Trophoblast cell (in vitro differentiated cells and primary cell): ENCODE data around the gene TXK.

ENCODE experiments used
- DNase-seq, 2 donors: peaks; one replicate each; pipeline ENCODE4 v3.0.0-alpha.2; 2016
- H2AFZ ChIP-seq: 2 replicates; pipeline ENCODE4 v1.6.1; 2013; ENCODE audit warnings: low read length, moderate library complexity, mild to moderate bottlenecking; ENCODE audit not compliant: insufficient read depth, poor library complexity
- H2AK5ac ChIP-seq: 2 replicates; pipeline ENCODE4 v1.6.1; 2013; ENCODE audit warnings: mild to moderate bottlenecking, low read length
- H2BK120ac ChIP-seq: 2 replicates; pipeline ENCODE4 v1.6.1; 2013; ENCODE audit warnings: low read length, mild to moderate bottlenecking, moderate library complexity; ENCODE audit not compliant: insufficient read depth, poor library complexity
- H2BK12ac ChIP-seq: 2 replicates; pipeline ENCODE4 v1.6.1; 2013; ENCODE audit warnings: mild to moderate bottlenecking, low read length, moderate library complexity
- H2BK5ac ChIP-seq: 2 replicates; pipeline ENCODE4 v1.6.1; 2013; ENCODE audit warnings: low read length, low read depth, moderate library complexity, mild to moderate bottlenecking; ENCODE audit not compliant: poor library complexity
- H3K14ac ChIP-seq: 2 replicates; pipeline ENCODE4 v1.6.1; 2013; ENCODE audit warnings: mild to moderate bottlenecking, low read length
- H3K18ac ChIP-seq: 2 replicates; pipeline ENCODE4 v1.6.1; 2013; ENCODE audit warnings: mild to moderate bottlenecking, low read length
- H3K23ac ChIP-seq: 2 replicates; pipeline ENCODE4 v1.6.1; 2013; ENCODE audit warnings: low read length
- H3K27ac ChIP-seq: 2 replicates; pipeline ENCODE4 v1.5.1; 2013; ENCODE audit warnings: low read depth, mild to moderate bottlenecking, inconsistent platforms, low read length, moderate library complexity
- H3K27me3 ChIP-seq: 2 replicates; pipeline ENCODE4 v1.6.1; 2013; ENCODE audit warnings: inconsistent platforms, mild to moderate bottlenecking, low read length, moderate library complexity; ENCODE audit not compliant: insufficient read depth
- H3K36me3 ChIP-seq, 2 experiments: 1 replicate in 1 of 2; 2 replicates in 1 of 2; pipeline ENCODE4 v1.6.1; 2013; ENCODE audit warnings: low read length in 2 of 2, mild to moderate bottlenecking in 2 of 2, moderate library complexity in 1 of 2; ENCODE audit not compliant: insufficient read depth in 2 of 2, control insufficient read depth in 1 of 2
- H3K4ac ChIP-seq: 2 replicates; pipeline ENCODE4 v1.6.1; 2013; ENCODE audit warnings: low read depth, mild to moderate bottlenecking, low read length, moderate library complexity
- H3K4me1 ChIP-seq, 2 experiments: 1 replicate in 1 of 2; 2 replicates in 1 of 2; pipeline ENCODE4 v1.6.1; 2013; ENCODE audit warnings: low read length in 2 of 2, mild to moderate bottlenecking in 2 of 2, moderate library complexity in 1 of 2; ENCODE audit not compliant: insufficient read depth in 2 of 2, control insufficient read depth in 1 of 2
- H3K4me2 ChIP-seq: 2 replicates; pipeline ENCODE4 v1.6.1; 2013; ENCODE audit warnings: inconsistent platforms, mild to moderate bottlenecking, low read length, moderate library complexity
- H3K4me3 ChIP-seq: 2 replicates; pipeline ENCODE4 v1.5.1; 2013; ENCODE audit warnings: mild to moderate bottlenecking, low read depth, low read length, inconsistent platforms
- H3K79me1 ChIP-seq: one replicate; pipeline ENCODE4 v1.6.1; 2013; ENCODE audit warnings: low read length
- H3K79me2 ChIP-seq: 2 replicates; pipeline ENCODE4 v1.6.1; 2013; ENCODE audit warnings: low read length, mild to moderate bottlenecking; ENCODE audit not compliant: control insufficient read depth, insufficient read depth, poor library complexity
- H3K9ac ChIP-seq: 2 replicates; pipeline ENCODE4 v1.6.1; 2013; ENCODE audit warnings: mild to moderate bottlenecking, low read length
- H3K9me3 ChIP-seq: 2 replicates; pipeline ENCODE4 v1.6.1; 2013; ENCODE audit warnings: low read depth, mild to moderate bottlenecking, control low read depth, inconsistent platforms, low read length; ENCODE audit not compliant: insufficient read depth
- H4K12ac ChIP-seq: 2 replicates; pipeline ENCODE4 v1.6.1; 2013; ENCODE audit warnings: low read depth, mild to moderate bottlenecking, low read length, moderate library complexity
- H4K8ac ChIP-seq: 2 replicates; pipeline ENCODE4 v1.6.1; 2013; ENCODE audit warnings: low read depth, mild to moderate bottlenecking, low read length, moderate library complexity
- H4K91ac ChIP-seq: one replicate; pipeline ENCODE4 v1.6.1; 2013; ENCODE audit warnings: low read depth, mild to moderate bottlenecking, low read length, moderate library complexity
- WGBS: extraction: QIAGEN DNeasy Blood & Tissue Kit; methylation state at CpG from one replicate; pipeline ENCODE4 v1.1.7; 2013; ENCODE audit warnings: missing lambda C conversion rate; ENCODE audit not compliant: insufficient read length, insufficient coverage; ENCODE audit errors: extremely low coverage; 5-methylcytosine and 5-hydroxymethylcytosine counted together

The TXK gene

GRCh38 chr4:48138936-48139335, 4.9 kb upstream of the TXK start:
- DNase-seq = no peak
- H3K18ac ChIP-seq = no peak overlapping the region
- H3K27me3 ChIP-seq = no peaks in the 10 kb centered on the region
- H3K27ac ChIP-seq = no peak overlapping the region
- no peak overlapping the region for H2BK5ac ChIP-seq
- H3K4me2 ChIP-seq = no peak overlapping the region
- H3K79me1 ChIP-seq = no peaks in the 10 kb centered on the region
- H2AFZ ChIP-seq = no peak overlapping the region
- no peaks in the 10 kb centered on the region for H3K9me3 ChIP-seq
- no peak overlapping the region for H2BK12ac ChIP-seq
- H4K12ac ChIP-seq = no peak overlapping the region
- no CpG with 5 or more reads among the region's 3 CpGs for WGBS
- H3K9ac ChIP-seq = no peak overlapping the region
- no peak overlapping the region for H4K91ac ChIP-seq
- H3K4me1 ChIP-seq = peaks cover 0 to 4% of the 10 kb centered on the region in 2 experiments
- H3K79me2 ChIP-seq = no peaks in the 10 kb centered on the region
- no peak overlapping the region for H4K8ac ChIP-seq
- H3K36me3 ChIP-seq = no peaks in the 10 kb centered on the region
- H3K4ac ChIP-seq = no peak overlapping the region
- no peak overlapping the region for H3K23ac ChIP-seq
- H3K4me3 ChIP-seq = no peak overlapping the region
- no peak overlapping the region for H2AK5ac ChIP-seq
- H2BK120ac ChIP-seq = no peak overlapping the region
- no peak overlapping the region for H3K14ac ChIP-seq

DNA sequence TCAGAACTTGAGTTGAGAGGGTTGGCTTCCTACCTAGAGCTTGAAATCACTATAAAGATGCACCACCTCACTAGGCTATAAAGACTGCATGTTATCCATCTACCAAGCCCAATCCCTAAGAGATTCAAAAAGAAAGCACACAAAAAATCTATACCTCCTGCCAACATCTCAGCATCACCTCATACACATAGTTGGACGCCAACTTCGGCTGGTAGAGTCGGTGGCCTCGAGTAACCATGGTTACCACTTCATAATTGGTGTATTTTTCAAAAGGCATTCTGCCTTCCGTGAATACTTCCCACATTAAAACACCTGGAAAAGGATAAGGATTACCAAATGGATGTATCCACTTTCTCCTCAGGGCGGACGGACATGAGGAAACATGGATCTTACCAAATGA, 4.5 kb upstream of the TXK start:
- peaks cover 0 to 4% of the 10 kb centered on the region in 2 experiments for H3K4me1 ChIP-seq
- no peaks in the 10 kb centered on the region for H3K27me3 ChIP-seq
- no peaks in the 10 kb centered on the region for H3K9me3 ChIP-seq
- H2AFZ ChIP-seq = no peak overlapping the region
- no peak overlapping the region for H4K12ac ChIP-seq
- H2BK5ac ChIP-seq = no peak overlapping the region
- H2AK5ac ChIP-seq = no peak overlapping the region
- H3K27ac ChIP-seq = no peak overlapping the region
- H2BK120ac ChIP-seq = no peak overlapping the region
- no peak overlapping the region for H3K4me3 ChIP-seq
- H4K8ac ChIP-seq = no peak overlapping the region
- H3K9ac ChIP-seq = no peak overlapping the region
- H3K36me3 ChIP-seq = no peaks in the 10 kb centered on the region
- DNase-seq = no peak
- H3K14ac ChIP-seq = no peak overlapping the region
- no peaks in the 10 kb centered on the region for H3K79me1 ChIP-seq
- no CpG with 5 or more reads among the region's 7 CpGs for WGBS
- no peak overlapping the region for H4K91ac ChIP-seq
- H3K23ac ChIP-seq = no peak overlapping the region
- no peaks in the 10 kb centered on the region for H3K79me2 ChIP-seq
- no peak overlapping the region for H3K4me2 ChIP-seq
- H3K4ac ChIP-seq = no peak overlapping the region
- no peak overlapping the region for H2BK12ac ChIP-seq
- H3K18ac ChIP-seq = no peak overlapping the region

DNA sequence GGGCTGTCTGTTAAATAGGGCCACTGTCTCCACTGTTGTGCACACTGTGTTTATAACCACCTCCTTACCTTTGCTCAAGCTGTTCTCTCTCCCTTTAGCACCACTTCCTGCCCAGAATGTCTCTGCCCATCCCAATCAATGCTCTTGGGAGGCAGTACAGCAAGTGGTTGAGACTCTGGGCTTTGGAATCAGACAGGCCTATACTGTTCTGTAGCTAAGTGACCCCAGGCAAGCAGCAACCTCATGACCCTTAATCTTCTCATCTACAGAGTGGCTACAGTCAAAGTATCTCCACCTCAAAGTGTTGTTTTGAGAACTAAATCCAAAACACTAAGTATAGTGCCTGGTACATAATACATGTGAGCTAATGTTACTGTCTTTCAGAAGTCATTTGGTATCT, 3.8 kb upstream of the TXK start:
- H3K23ac ChIP-seq = no peak overlapping the region

DNA sequence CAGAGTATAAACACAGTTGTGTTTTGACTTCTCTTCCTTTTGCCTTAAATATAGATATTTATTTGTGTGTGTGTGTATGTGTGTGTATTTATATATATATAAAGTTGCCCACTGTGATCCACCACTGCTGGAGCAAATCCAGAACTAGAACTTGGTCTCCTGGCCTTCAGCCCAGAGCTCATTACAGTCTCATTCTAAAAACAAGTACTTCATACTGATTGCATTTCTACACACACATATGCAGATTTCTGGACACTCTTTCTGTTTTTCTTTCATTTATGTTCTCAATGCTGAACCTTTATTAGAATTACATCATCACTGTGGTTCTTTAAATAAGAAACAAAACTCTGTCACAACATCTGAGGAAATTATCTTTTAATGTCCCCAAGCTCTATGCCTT, 381 bp downstream of the TXK start:
- no peak overlapping the region for H2BK5ac ChIP-seq
- no peak overlapping the region for H3K18ac ChIP-seq
- no peak for DNase-seq
- no peak overlapping the region for H2AK5ac ChIP-seq
- no peak overlapping the region for H4K12ac ChIP-seq
- no peak overlapping the region for H3K4me2 ChIP-seq
- no peak overlapping the region for H3K4me3 ChIP-seq
- H2AFZ ChIP-seq = no peak overlapping the region
- peaks cover 2 to 4% of the 10 kb centered on the region in 2 experiments for H3K4me1 ChIP-seq
- H3K23ac ChIP-seq = no peak overlapping the region
- H3K4ac ChIP-seq = no peak overlapping the region
- no peak overlapping the region for H3K9ac ChIP-seq
- no peaks in the 10 kb centered on the region for H3K9me3 ChIP-seq
- no peaks in the 10 kb centered on the region for H3K79me1 ChIP-seq
- no peak overlapping the region for H2BK12ac ChIP-seq
- H3K14ac ChIP-seq = no peak overlapping the region
- no peak overlapping the region for H2BK120ac ChIP-seq
- H4K8ac ChIP-seq = no peak overlapping the region
- H4K91ac ChIP-seq = no peak overlapping the region
- H3K27ac ChIP-seq = no peak overlapping the region
- H3K36me3 ChIP-seq = no peaks in the 10 kb centered on the region
- no peaks in the 10 kb centered on the region for H3K79me2 ChIP-seq
- H3K27me3 ChIP-seq = no peaks in the 10 kb centered on the region

More for the DNA sequence above, 3.8 kb upstream of the TXK start:
- Histone ChIP-seq H3K9ac (no peak overlapping the region), H3K79me1 (no peaks in the 10 kb centered on the region), H4K8ac (no peak overlapping the region), H3K18ac (no peak overlapping the region), H3K14ac (no peak overlapping the region), H2BK120ac (no peak overlapping the region), H2AK5ac (no peak overlapping the region), H4K12ac (no peak overlapping the region), H4K91ac (no peak overlapping the region), H3K4ac (no peak overlapping the region), H3K4me3 (no peak overlapping the region), H3K36me3 (no peaks in the 10 kb centered on the region), H3K27me3 (no peaks in the 10 kb centered on the region), H2AFZ (no peak overlapping the region), H3K4me2 (no peak overlapping the region), H3K9me3 (no peaks in the 10 kb centered on the region), H2BK12ac (no peak overlapping the region), H2BK5ac (no peak overlapping the region), H3K27ac (no peak overlapping the region), H3K4me1 (peaks cover 0 to 4% of the 10 kb centered on the region in 2 experiments), H3K79me2 (no peaks in the 10 kb centered on the region)
- no peak for DNase-seq

DNA sequence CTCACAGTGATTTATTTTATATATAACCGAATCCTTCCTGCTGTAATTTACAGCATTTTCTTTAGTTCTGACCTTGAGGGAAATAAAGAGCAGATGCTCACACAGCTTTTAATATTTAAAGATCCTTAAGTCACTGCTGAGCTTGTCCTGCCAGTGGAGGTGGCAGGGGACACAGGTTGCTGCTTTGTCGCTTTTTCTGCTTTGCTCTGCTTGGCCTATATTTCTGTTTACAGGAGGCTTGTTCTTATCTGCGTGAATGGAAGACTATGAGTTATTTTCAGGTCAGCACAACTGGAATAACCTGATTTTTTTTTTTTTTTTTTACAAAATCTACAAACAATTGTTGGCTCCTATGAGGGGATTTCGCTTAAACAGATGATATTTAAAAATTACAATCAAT, 2.3 kb downstream of the TXK start:
- H3K14ac ChIP-seq = no peak overlapping the region
- no peak overlapping the region for H2BK5ac ChIP-seq
- H3K23ac ChIP-seq = no peak overlapping the region
- H3K36me3 ChIP-seq = no peaks in the 10 kb centered on the region
- no peaks in the 10 kb centered on the region for H3K9me3 ChIP-seq
- no peaks in the 10 kb centered on the region for H3K79me1 ChIP-seq
- H4K91ac ChIP-seq = no peak overlapping the region
- H3K18ac ChIP-seq = no peak overlapping the region
- H3K27me3 ChIP-seq = no peaks in the 10 kb centered on the region
- WGBS = no CpG with 5 or more reads among the region's 4 CpGs
- H4K8ac ChIP-seq = no peak overlapping the region
- no peak overlapping the region for H2AK5ac ChIP-seq
- DNase-seq = peak in 1 of 2 donors; percentile 29
- H2BK120ac ChIP-seq = no peak overlapping the region
- H3K4me3 ChIP-seq = no peak overlapping the region
- H4K12ac ChIP-seq = no peak overlapping the region
- H3K27ac ChIP-seq = no peak overlapping the region
- H3K79me2 ChIP-seq = no peaks in the 10 kb centered on the region
- H3K9ac ChIP-seq = no peak overlapping the region
- peaks cover 7 to 13% of the 10 kb centered on the region in 2 experiments for H3K4me1 ChIP-seq
- H3K4ac ChIP-seq = no peak overlapping the region
- H3K4me2 ChIP-seq = no peak overlapping the region
- H2BK12ac ChIP-seq = no peak overlapping the region
- H2AFZ ChIP-seq = no peak overlapping the region
